Activated CD4-positive, CD25-positive, alpha-beta regulatory T cell treated with anti-CD3 and anti-CD28 coated beads, Interleukin-2, amount 50 U/mL, for 16 hours (primary cell): ENCODE measurements around the gene CDC42EP4.

Source experiments
- DNase-seq: peaks from one replicate; pipeline ENCODE4 v3.0.0-alpha.2; 2020; ENCODE audit warnings: low read depth, low spot score

The CDC42EP4 gene

GRCh38 chr17:73311781-73312641 is at the start of gene CDC42EP4:
TSS of gene CDC42EP4 (minus strand) at chr17:73312001. CDS start at chr17:73286500, 25,501 bp downstream.
- DNase-seq = peak; percentile 58

GRCh38 chr17:73360961-73361761 is 49.4 kb upstream of the CDC42EP4 start:
- DNase-seq = no peak

DNA sequence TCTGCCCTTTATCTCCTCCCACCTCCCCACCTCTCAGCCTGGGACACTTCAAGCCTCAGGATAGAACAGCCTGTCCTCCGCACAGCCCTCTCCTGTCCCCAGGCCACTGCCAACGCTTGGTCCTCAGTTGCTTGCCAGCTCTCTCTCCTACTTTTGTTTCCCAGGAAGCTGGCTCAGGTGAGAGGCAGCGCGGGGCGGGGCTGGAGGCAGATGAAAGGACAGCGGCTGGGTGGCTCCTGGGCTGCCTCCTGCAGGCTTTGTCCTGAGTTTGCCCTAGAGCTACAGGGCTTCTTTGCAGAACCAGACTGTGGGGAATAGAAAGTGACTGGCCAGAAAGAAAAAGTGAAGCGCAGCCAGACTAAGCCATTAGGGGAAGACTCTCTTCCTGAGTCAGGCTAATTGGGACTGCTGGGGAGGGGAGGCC is 48.2 kb upstream of the CDC42EP4 start:
- DNase-seq = no peak

DNA sequence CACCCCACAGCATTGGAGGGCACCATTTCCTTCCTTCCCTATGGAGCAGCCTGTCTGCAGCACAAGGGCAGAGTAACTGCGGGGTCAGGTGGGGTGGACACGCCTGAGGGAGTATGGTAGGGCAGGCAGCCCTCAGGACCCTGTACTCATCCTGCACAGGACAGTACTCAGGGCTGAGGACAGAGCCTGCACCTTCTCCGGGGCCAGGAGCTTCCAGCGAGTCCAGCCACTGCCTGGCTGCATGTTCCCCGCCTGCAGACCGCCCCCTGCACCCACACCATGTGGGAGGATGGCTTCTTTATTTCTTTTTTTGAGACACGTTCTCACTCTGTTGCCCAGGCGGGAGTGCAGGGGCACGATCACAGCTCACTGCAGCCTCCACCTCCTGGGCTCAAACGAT is 47.6 kb upstream of the CDC42EP4 start:
- no peak for DNase-seq

DNA sequence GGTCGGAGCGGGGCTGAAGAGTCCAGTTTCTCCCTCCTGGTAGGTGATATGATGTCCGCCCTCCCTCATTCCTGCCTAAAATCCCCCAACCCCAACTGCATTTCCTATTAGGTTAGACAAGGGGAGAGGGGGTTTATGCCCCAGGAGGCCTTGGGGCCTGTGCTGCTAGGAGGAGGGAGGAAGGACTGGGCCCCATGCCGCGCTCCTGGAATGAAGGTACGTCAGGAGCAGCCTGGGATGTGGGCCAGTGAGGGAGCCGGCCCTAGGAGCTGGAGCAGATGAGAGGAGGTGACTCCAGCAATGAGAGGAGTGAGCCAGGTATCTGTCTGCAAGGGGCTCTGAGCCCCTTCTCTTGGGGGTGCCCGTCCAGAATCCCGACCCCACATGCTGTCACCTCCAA is 46.9 kb upstream of the CDC42EP4 start:
- no peak for DNase-seq

- no peak for DNase-seq
Observed at GRCh38 chr17:73357981-73358380, 46.2 kb upstream of the CDC42EP4 start.

GRCh38 chr17:73357318-73357717 is 45.5 kb upstream of the CDC42EP4 start:
- no peak for DNase-seq

GRCh38 chr17:73356561-73357170 is 44.9 kb upstream of the CDC42EP4 start:
- DNase-seq = no peak

- DNase-seq = no peak
Observed at GRCh38 chr17:73354423-73355284, 42.9 kb upstream of the CDC42EP4 start.

GRCh38 chr17:73352261-73352660 is 40.5 kb upstream of the CDC42EP4 start:
- no peak for DNase-seq

- DNase-seq = no peak
Observed at GRCh38 chr17:73351764-73352163, 40.0 kb upstream of the CDC42EP4 start.

- no peak for DNase-seq
Observed at GRCh38 chr17:73350864-73351263, 39.1 kb upstream of the CDC42EP4 start.

- no peak for DNase-seq
Observed at GRCh38 chr17:73349647-73350046, 37.8 kb upstream of the CDC42EP4 start.

- DNase-seq = no peak
Observed at GRCh38 chr17:73349138-73349537, 37.3 kb upstream of the CDC42EP4 start.

- DNase-seq = no peak
Observed at GRCh38 chr17:73348829-73349095, 37.0 kb upstream of the CDC42EP4 start.

DNA sequence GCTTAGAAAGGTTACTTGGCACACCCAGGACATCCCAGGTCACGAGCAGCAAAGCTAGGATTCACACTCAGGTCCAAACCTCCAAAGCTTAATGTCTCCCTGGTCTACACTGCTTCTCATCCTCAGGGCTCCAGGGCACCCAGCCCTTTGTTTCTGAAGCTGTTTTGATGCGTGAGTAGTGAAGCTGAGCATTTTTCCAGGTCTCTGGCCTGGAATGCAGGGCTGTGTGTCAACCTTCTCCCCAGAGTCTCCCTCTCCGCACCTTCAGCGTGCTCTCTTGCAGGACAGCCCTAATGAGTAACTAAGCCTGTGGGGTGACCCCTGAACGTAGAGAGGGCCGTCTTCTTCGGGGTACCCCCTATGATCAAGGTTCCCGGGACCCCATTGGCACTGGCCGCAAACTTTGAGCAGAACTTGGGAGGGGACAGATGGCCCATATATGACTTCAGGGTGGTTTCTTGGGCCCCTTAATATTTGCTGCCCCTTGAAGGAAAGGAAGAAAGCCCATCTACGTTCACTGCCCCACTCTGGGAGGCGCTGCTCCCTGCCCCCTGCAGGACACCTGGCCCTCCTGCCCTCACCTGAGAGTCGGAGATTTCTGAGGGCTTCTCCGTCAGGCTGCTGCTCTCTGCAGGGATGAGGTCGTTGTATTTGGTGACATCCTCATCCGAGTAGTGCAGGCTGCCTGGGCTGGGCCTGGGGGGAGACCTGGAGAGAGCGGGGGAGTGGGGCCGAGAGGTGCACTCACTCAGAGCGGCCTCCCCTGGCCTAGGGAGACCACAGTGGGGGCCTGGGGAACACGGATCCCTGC is 36.4 kb upstream of the CDC42EP4 start:
- DNase-seq = no peak

GRCh38 chr17:73347351-73347750 is 35.5 kb upstream of the CDC42EP4 start:
- no peak for DNase-seq

GRCh38 chr17:73346501-73347162 is 34.8 kb upstream of the CDC42EP4 start:
- DNase-seq = no peak

DNA sequence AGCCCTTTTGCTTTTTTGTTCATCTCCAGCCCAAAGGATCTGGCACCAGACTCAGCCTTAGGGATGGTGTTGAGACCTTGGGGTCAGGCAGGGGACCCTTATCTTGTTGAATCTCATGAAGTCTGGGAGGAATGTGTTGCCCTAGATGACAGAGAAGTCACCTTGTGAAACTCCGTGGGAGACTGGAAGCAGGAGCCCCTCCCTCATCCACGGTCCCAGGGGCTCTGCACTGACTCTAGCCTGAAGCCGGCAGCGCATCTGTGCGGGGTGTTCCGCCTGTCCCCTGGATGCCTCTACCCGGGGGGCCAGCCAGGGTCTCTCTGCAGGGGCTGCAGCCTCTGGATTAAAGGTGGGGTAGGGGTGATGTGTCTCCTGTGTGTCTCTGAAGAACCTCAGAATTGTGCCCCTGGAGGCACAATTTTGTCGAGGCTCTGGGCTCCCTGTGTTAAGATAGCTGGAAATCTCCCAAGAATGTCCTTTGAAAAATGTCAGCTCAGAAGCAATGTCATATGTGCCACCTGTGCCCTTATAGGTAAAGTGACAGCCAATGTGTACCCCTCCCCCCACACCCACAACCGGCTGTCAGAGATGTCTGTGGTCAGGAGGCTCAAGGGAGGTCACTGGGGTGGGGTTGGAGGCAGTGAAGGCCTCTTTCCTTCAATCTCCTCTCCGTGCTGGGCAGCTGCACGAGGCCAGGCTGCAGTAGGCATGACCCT is 32.1 kb upstream of the CDC42EP4 start:
- DNase-seq = no peak
